GM19397 (cell line): ENCODE measurements around the gene GPRC5D.

ENCODE experiments used
- ATAC-seq: cut with Tn5 transposase; IDR thresholded peaks from one replicate; pipeline ENCODE4 v1.9.1; 2021; ENCODE audit warnings: mild to moderate bottlenecking, moderate library complexity; ENCODE audit not compliant: unreplicated experiment

GPRC5D gene

DNA sequence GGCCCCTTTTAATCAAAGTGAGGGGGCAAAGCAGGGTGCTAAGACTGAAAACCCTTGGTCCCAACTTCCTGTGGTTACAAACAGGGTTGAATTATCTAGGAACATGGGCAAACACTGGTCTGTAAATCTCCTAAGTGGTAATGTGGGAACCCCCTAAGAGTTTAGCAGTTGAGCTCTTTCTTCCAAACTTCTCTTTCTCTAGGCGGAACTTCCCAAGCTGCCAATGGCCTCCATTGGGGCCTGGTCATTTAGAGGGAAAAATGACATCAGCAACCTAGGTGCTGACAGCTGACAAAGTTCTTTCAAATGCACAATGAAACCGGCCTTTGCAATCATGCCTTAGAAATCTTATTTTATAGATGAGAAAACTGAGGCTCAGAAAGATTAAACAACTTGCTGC lies 30.4 kb upstream of the GPRC5D start:
- no peak for ATAC-seq

DNA sequence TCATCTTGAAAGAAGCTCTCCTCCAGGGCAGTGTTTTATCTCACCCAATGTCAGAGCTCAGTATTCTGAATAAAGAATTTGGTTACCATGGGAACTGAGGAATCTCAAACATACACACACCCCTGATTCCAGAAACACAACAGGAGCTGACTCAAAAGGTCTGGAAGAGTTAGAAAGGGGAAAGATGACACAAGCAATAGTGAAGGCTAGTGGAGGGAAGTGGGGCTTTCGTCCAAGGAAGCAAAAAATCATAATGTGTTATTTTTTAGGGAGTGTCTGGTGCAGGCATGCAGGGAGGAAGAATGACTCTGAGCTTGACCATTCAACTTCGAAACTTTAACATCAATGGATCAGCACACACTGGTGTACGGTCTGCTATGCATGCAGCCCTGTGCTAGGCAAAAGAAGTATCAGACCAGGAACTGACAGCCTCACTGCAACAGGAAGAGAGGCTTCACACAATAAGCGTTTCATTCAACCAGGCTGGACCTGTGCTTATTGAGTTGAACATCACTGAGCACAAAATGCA lies 27.8 kb upstream of the GPRC5D start:
- ATAC-seq, result no peak

DNA sequence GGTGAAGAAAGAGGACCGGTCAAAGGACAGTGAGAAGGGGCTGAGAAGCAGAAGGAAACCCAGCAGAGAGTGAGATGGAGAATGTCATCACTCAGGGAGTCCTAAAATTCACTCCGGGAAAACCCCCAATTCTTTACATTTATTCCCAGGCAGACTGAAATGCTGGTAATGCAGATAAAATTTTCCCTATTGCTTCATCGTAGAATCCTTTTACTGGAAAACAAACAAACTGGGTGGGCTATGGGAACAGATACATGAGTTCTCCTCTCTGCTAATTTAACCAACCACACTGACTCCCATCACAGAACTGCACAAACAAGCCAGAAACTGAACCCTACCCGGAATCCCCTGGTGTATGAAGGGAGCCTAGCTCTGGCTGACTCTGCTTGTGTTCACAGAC lies 27.2 kb upstream of the GPRC5D start:
- no peak for ATAC-seq

DNA sequence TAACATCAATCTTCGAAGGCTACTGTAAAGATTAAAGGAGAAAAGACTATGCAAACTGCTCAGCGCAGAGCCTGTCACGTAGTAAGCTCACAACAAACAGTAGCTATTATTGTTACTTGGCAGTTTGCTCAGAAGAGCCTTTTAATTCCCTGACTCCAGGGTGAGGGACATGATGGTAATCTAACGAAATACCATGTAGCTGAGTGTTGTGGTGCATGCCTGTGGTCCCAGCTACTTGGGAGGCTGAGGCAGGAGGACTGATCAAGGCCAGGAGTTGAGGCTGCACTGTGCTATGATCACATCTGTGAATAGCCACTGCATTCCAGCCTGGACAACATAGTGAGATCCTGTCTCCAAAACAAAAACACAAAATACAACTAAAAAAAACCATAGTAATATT lies 25.3 kb upstream of the GPRC5D start:
- ATAC-seq, result no peak

DNA sequence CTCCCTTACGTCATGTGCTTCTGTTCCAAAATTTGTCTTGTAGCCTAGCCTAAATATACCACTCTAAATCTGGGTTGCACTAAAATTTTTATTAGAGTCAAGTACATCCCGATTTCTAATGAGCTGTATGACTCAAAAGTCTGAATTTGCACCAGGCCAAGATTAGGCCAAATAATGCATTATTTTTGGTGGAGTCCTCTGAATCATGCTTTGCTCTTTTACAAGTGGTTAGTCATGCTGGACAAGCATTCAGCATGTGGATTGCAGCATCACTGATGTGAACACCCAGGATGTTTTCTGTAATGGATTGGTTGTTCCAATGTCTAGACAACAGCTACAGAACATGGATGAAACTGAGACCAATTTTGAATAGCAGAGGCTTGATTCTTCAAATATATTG lies 24.4 kb upstream of the GPRC5D start:
- ATAC-seq, result no peak

DNA sequence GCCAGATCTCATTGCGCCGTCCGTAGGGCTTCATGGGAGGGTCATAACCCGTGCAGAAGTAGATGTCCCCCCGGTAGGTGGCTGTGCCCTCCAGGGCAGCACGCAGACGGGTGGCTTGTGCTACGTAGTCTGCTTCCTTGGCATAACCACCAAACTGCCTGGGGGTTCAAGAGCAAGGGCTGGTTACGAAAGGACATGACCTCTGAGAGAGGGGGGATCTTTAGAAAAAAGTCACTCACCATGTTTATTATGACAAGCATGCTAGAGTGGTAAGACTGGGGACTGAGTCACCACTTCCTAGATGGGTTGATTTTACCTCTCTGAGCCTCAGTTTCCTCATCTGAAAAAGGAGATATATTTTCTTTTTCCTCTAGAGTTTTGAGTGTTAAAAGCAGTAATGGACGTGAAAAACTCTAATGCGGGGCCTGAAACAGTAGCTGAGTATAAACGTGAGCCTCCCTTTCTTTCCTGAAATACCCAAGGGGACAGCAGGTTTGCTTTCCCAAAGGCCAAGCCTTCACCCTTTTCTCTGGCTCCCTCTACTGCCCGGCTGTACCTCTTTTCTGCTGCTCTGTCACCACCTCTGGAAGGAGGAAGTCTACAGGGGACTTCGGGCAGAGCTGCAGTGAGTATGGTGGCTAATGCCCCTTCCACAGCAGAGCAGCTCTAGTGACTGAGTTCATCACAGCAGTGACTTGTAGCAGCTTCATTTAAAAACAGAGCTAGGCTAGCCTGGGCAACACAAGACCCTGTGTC lies 23.5 kb upstream of the GPRC5D start:
- no peak for ATAC-seq

DNA sequence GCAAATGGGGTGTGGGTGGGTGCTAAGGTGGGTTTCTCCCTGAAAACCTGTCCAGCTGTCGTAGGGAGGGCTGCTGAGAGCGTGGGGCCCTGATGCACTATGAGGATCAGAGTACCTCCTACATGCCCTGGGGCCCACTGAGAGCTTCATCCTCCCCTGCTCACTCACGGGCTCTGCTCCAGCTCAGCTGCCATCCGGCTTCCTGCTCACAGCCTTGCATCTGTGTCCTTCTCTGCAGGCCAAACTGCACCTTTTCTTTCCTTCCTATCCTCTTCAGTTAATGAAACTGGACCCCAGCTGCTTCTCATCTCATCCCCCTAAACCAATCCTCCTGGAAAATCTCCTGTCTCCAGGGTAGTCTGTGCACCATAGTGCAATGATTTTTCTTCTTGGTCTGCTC lies 22.2 kb upstream of the GPRC5D start:
- no peak for ATAC-seq

DNA sequence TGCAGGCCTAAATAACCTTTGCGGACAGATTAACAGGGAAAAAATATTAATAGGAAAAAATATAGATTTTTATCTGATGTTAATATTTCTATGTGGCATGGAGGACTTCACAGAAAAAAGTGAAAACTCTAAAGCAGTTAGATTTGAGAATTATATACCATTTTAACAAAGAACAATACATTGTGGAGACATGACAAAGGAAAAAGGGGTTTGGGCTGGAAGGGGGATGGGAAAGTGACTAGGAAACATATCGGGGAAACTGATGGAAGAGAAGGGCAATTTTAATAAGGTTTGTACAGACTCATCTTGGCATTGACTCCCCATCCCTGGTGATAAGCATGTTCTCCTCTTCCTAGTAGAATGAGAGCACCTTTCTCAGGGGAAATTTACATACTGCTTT lies 21.0 kb upstream of the GPRC5D start:
- no peak for ATAC-seq

DNA sequence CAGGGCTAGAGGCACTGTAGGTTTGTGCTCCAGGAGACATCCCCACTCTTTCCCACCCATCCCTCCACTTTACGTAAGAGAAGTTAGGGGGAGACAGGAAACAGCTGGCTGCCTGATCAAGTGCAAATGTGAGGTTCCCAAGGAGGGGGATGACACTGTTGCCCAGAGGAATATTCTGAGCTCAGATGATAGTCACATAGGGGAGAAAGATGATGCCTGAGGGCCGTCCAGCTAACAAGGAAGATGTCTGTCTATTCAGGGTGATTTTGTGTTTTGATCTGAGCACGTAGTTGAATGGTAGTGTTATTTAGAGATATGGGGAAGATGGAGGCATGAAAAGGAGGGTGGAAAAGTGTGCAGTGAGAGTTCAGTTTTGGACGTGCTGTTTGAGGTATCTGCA lies 13.9 kb upstream of the GPRC5D start:
- no peak for ATAC-seq

DNA sequence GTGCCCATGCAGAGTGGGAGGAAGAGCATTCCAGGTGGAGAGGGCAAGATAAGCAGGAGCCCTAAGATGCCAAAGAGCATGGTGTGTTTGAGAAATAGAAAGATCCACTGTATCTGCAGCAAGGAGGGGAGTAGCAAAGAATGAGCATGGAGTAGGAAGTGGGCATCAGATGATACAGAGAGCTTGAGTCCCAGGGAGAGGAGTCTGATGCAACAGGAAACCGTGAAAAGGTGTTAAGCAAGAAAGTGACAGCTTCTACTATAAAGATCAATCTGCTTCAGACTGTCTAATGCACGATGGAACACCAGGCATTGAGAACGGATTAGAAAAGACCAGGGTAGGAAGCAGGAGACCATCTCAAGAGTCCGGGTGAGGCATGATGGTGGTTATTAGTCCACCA lies 12.3 kb upstream of the GPRC5D start:
- no peak for ATAC-seq

DNA sequence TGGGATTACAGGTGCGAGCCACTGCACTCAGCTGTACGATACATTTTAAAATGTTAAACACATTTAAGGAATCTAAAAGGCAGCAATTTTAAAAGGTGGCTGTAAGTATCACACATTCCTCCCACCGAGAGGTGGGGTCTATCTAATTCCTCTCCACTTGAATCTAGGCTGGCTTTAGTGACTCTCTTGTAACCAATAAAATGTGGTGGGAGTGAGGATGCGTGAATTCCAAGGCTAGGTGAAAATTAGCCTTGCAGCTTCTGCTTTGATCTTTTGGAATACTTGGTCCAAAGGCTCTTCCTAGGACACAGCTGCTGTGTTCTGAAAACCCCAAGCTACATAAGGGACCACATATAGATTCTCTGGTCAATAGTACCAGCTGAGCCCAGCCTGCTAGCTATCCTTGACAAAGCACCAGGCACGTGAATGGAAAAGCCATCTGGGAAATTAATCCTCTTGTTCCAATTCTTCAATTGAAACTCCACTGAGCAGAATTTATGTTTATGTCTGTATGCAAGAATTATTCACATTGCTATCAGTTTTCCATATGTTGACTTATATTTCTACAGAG lies 8.8 kb upstream of the GPRC5D start:
- no peak for ATAC-seq

DNA sequence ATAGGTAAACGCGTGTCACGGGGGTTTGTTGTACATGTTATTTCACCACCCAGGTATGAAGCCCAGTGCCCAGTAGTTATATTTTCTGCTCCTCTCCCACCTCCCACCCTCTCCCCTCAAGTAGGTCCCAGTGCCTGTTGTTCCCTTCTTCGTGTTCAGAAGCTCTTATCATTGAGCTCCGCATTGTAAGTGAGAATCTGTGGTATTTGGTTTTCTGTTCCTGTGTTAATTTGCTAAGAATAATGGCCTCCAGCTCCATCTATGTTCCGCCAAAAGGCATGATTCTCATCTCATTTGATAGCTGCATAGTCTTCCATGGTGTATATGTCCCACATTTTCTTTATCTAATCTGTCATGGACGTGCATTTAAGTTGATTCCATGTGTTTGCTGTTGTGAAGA lies 6.9 kb upstream of the GPRC5D start:
- no peak for ATAC-seq

DNA sequence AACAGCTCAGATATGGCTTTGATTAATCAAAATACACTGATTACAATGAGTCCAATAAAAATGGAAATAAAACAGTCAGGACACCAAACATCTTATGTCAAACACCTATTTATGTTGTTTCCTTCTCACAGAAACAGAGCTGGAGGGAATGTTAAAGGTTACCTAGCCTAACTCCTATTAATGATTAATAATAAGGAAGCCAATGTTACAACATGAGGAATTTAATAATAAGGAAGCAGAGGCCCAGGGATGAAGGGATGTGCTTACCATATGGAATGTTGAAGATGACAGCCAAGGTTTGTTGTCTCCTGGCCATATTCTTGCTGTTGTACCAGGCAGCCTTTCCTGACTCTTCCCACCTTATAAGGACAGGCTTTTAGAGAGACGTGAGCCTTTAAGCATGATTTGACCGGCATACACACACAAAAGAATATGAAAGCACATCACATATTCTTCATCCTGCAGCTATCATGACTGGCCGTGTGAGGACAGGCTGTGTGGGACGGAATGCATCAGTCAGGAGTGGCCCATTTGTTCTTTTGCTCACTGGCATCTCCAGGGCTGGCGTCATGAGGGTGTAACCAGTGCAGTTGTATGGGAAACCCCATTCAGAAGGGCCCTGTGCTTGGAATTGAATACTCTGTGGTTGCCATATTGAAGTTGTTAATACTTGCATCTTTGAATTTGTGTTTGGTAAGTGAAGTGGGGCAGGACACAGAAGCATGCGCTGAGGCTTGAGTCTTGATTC lies 3.1 kb upstream of the GPRC5D start:
- ATAC-seq, result no peak

DNA sequence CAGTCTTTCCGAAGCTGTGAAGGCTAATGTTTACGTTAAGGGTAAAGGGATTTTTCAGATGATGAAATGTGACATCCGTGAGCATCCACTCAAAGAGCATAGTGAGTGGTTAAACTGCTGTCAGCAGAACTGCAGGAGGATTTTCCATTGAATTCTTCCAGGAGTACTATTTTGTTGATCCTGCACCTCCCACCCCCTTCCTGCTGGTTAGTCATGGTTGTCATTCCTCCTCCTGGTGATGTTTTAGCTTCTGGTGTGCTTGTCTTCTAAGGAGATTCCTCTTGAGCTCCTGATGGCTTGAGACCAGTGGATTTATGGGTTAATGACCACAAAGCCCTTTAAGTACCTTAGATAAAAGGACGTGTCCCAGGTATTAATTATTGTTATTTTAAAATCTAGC lies 2.4 kb upstream of the GPRC5D start:
- ATAC-seq, result no peak

DNA sequence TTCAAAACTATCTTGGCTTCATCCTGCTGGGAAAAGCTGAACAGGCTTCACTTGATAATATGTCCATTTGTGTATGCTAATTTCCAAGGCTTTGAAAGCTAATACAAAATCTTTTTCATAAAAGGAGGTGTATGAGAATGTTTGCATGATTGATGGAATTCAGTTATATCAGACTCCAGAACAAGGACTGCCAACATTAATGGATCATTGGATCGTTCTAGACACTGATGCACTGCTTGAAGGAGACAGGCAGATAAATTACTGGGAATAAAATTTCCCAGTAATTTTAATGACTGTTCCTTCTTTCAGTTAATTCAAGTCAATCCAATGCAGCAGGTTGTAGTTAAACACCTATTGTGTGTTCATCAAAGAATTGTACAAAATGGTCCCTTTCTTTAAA lies 466 bp downstream of the GPRC5D start:
- ATAC-seq, result no peak

DNA sequence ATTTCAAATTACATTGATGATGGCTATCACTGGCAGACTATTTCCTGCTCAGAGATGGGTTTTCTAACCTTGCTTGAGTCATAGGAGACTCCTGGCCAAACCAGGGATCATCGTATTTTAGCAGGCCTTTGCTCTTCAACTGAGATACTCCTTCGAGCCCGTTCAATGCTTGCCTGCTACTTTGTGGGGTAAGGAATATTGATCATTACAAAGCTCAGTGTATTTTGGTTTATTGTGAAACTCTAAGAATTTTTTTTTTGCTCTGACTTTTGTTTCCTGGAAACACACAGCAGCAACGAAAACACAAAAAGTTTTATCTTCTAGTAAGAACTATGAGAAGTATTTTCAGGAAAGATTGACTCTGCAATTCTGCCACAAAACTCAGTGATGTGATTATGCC lies 4.1 kb downstream of the GPRC5D start:
- no peak for ATAC-seq

DNA sequence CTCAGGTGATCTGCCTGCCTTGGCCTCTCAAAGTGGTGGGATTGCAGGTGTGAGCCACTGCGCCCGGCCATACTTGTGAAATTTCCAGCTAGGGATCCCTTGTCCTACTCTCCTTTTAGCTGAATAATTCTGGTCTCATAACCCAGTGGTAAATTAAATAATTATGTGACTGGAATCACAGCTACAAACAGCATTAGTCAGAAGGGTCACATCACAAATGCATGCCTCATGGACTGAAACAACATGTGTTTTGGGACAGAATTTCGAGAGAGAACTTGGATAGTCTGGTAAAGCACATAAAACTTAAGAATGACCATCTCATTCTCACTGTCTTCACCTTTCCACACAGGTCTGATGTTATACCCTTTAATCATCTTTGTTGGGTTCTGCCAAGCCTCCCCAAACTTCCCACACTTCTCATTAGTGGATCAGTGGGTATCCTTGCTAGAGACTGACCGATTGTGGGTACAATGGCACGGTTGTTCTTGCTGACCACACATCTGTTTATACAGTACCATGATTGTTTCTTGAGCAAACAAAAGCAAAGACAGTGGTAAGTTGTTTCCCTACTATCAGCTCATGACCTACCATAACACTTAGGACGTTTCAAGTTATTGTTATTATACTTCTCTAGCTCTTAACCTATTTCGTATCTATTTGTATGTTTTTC lies 5.1 kb downstream of the GPRC5D start:
- ATAC-seq, result no peak

DNA sequence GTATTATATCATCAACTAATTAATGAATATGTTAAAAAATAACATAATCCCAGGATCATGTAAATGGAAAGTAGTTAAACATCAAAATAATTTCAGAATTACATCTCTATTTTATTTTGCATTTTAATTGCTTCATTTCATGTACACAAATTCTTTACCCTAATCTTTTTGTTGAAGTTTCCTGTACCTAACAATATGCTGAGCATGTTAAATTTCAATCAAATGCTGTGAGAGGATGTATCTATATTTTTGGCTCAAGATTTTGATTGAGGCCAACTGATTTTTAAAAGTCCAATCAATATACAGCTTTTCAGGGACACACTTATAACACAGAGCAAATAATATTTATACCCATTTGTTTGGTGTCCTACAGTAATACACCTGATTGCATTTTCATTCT lies 6.4 kb downstream of the GPRC5D start:
- no peak for ATAC-seq

DNA sequence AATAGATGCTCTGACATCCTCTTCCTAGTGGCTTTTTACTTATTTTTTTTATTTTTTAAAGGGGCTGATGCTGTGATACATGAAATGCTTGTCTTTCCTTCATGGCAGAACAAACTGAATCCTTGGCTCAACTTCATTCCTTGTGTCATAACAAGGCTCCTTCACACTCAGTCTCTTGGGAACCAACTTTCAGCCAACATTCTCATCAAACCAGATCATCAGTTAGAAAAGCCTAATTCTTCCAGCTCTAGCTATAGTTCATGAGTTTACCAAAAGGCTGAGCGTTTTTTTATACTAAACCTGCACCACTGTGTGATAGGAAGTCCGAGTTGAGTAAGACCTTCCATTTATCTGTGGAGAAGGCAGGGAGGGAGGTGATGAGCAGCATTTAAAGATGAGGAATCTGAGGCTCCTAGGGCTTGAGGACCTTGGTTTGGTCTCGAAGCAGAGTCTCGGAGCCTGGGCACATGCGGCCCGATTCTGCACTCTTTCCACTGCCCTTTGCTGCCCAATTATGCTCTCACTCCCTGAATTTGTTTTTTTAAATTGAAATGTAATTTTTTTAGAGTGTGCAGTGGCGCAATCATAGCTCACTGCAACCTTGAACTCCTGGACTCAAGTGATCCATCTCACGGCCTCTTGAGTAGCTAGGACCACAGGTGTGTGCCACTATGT lies 8.2 kb downstream of the GPRC5D start:
- ATAC-seq, result no peak

DNA sequence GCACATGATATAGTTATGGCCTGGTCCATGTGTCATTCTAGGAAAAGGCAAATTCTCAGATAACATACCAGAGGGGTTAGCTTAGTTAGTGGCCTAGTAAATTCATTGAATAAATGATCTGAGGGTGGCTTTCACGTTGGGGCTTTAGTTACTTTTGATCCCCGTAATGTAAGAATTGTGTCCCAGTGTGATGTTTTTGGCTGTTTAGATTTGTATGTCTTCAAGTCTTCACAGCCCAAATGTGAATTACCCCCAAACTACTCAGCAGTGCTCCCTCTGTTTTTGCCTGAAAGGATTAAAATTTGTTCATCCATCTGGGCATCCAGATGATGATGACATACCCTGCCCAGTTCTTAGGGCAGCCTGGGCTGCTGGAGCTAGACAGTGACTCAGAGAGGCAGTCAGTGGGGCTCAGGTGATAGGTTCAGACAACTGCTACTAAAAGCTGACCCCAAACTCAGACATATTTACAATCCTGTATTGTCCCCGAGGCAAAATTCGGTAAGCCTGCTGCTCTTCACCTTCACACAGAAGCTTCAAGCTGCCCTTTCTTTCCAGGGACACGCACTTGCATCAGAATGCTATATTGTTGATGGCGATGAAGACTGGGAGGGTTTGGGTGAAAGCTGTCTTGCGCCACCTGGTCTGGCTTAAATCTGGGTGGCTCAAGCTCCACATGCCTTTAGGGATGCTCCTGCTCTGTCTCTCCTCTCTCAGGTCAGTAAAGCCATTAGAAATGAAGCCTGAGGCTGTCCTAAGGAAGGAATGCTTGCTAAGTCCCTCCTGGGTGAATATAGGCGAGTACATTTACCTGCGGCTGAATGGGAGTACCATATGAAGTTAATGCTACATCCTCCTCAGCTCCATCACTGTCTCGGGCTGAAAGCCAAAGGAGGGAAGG lies 10.3 kb downstream of the GPRC5D start:
- ATAC-seq, result no peak
